CD14-positive monocyte (primary cell): ENCODE data around the gene PECR. TPM values are rescaled to one million over a fixed set of nuclear protein-coding genes. Genes with fewer than 3 reads are reported as not detected.
A peak's percentile ranks its signal among the peaks of the same experiment; 100 is the strongest.
"Not testable (repeated sequence)": the region's sequence is repeated elsewhere in the genome, so short reads cannot be mapped to it uniquely, and the experiment has no call there.

ENCODE experiments used
- DNase-seq, 3 donors: peaks; one replicate each; pipeline ENCODE4 v3.0.0-alpha.2; 2011 to 2022
- H2AFZ ChIP-seq: 2 replicates; pipeline ENCODE4 v1.6.0; 2012; ENCODE audit warnings: mild to moderate bottlenecking, low read depth, low read length, inconsistent platforms; ENCODE audit not compliant: insufficient read depth, poor library complexity, severe bottlenecking
- H3K27ac ChIP-seq, 2 donors: 1 replicate in 1 of 2; 2 replicates in 1 of 2; pipeline ENCODE4 v1.5.1; 2012 to 2013; ENCODE audit warnings: low read length in 2 of 2, control low read depth in 1 of 2, inconsistent platforms in 1 of 2, low read depth in 1 of 2, mild to moderate bottlenecking in 1 of 2
- H3K27me3 ChIP-seq, 2 donors: one replicate each; pipeline versions ENCODE4 v1.6.0 to v1.6.1; 2011 to 2013; ENCODE audit warnings: low read length in 2 of 2; ENCODE audit not compliant: control insufficient read depth in 2 of 2, insufficient read depth in 2 of 2
- H3K36me3 ChIP-seq, 2 donors: replicated peaks in 1 of 2; 1 replicate in 1 of 2; 2 replicates in 1 of 2; pipeline versions ENCODE4 v1.5.1 to v1.6.1; 2012 to 2013; ENCODE audit warnings: low read length in 2 of 2, control low read depth in 1 of 2, inconsistent platforms in 1 of 2, mild to moderate bottlenecking in 1 of 2; ENCODE audit not compliant: insufficient read depth in 2 of 2, control insufficient read depth in 1 of 2
- H3K4me1 ChIP-seq, 2 donors: 1 replicate in 1 of 2; 2 replicates in 1 of 2; pipeline versions ENCODE4 v1.5.1 to v1.6.1; 2012 to 2013; ENCODE audit warnings: low read length in 2 of 2, control low read depth in 1 of 2, inconsistent platforms in 1 of 2, mild to moderate bottlenecking in 1 of 2, moderate library complexity in 1 of 2; ENCODE audit not compliant: insufficient read depth in 2 of 2, control insufficient read depth in 1 of 2
- H3K4me2 ChIP-seq: replicated peaks from 2 replicates; pipeline ENCODE3; 2012; ENCODE audit warnings: low read length, moderate library complexity, mild to moderate bottlenecking; ENCODE audit not compliant: poor library complexity, severe bottlenecking; ENCODE audit errors: extremely low read depth
- H3K4me3 ChIP-seq, 3 experiments: fragments of 200-600 bp in 1 of 3; sonication (generic) in 1 of 3; replicated peaks in 1 of 3; 1 replicate in 2 of 3; 2 replicates in 1 of 3; pipeline ENCODE4 v1.5.1; 2011 to 2013; ENCODE audit warnings: low read length in 3 of 3, mild to moderate bottlenecking in 3 of 3, control low read depth in 2 of 3, low read depth in 2 of 3, inconsistent platforms in 1 of 3, moderate library complexity in 1 of 3
- H3K79me2 ChIP-seq: 2 replicates; pipeline ENCODE4 v1.6.0; 2012; ENCODE audit warnings: mild to moderate bottlenecking, control low read depth, inconsistent platforms, low read length, moderate library complexity; ENCODE audit not compliant: insufficient read depth
- H3K9ac ChIP-seq: 2 replicates; pipeline ENCODE4 v1.6.0; 2017; ENCODE audit warnings: low read length, mild to moderate bottlenecking; ENCODE audit not compliant: insufficient read depth, poor library complexity, severe bottlenecking
- H3K9me3 ChIP-seq, 2 donors: replicated peaks in 1 of 2; 1 replicate in 1 of 2; 2 replicates in 1 of 2; pipeline versions ENCODE4 v1.5.1 to v1.6.1; 2012 to 2013; ENCODE audit warnings: low read length in 2 of 2, control low read depth in 1 of 2; ENCODE audit not compliant: control insufficient read depth in 1 of 2, insufficient read depth in 1 of 2
- H4K20me1 ChIP-seq: 2 replicates; pipeline ENCODE4 v1.6.0; 2012; ENCODE audit warnings: mild to moderate bottlenecking, low read length, control low read depth, moderate library complexity; ENCODE audit not compliant: insufficient read depth
- H3K27ac Mint-ChIP-seq, 7 donors: one replicate each; pipeline ENCODE4 v1.8.0; 2020; ENCODE audit warnings: mild to moderate bottlenecking in 7 of 7, mixed read lengths in 7 of 7, moderate library complexity in 6 of 7, inconsistent platforms in 2 of 7
- H3K27me3 Mint-ChIP-seq, 3 donors: one replicate each; pipeline ENCODE4 v1.8.0; 2021 to 2022; ENCODE audit warnings: low read depth in 3 of 3, mild to moderate bottlenecking in 3 of 3, mixed read lengths in 3 of 3, moderate library complexity in 3 of 3, inconsistent platforms in 1 of 3
- H3K36me3 Mint-ChIP-seq, 2 donors: one replicate each; pipeline ENCODE4 v1.8.0; 2020; ENCODE audit warnings: mixed read lengths in 2 of 2, inconsistent platforms in 1 of 2, mild to moderate bottlenecking in 1 of 2
- H3K4me1 Mint-ChIP-seq: one replicate; pipeline ENCODE4 v1.8.0; 2020; ENCODE audit warnings: mild to moderate bottlenecking, mixed read lengths
- H3K4me3 Mint-ChIP-seq, 2 donors: one replicate each; pipeline ENCODE4 v1.8.0; 2020; ENCODE audit warnings: mild to moderate bottlenecking in 2 of 2, mixed read lengths in 2 of 2, moderate library complexity in 1 of 2
- H3K9me3 Mint-ChIP-seq, 7 donors: one replicate each; pipeline ENCODE4 v1.8.0; 2020 to 2022; ENCODE audit warnings: mixed read lengths in 7 of 7, mild to moderate bottlenecking in 6 of 7, moderate library complexity in 6 of 7, inconsistent platforms in 2 of 7
- CTCF ChIP-seq: fragments of 200-600 bp; IDR thresholded peaks from one replicate; pipeline ENCODE4 v1.8.0; 2022; ENCODE audit warnings: antibody characterized with exemption, mild to moderate bottlenecking
- WGBS: methylation state at CpG from one replicate; pipeline ENCODE4 v1.1.5; 2013; ENCODE audit warnings: missing lambda C conversion rate; ENCODE audit not compliant: insufficient coverage; 5-methylcytosine and 5-hydroxymethylcytosine counted together
- intact Hi-C, 2 donors: fragments of 100-400 bp; cut with micrococcal nuclease; formaldehyde crosslinking; loops; one replicate each; pipeline versions ENCODE4 v1.15.0 to v1.15.1; 2023
- polyA plus RNA-seq, 3 donors: library from polyadenylated mRNA; depleted of rRNA in 1 of 3; unstranded in 2 of 3; stranded (reverse) in 1 of 3; fragments of 300-500 nt in 2 of 3; fragments of >200 nt in 1 of 3; fragmentation: Illumina TruSeq in 2 of 3; gene quantifications; 1 replicate in 2 of 3; 2 replicates in 1 of 3; pipeline ENCODE4 v1.2.3, GENCODE V29; 2012 to 2021

The PECR gene
- polyA plus RNA-seq, 3 donors: 7.4 to 16.9 (median 12.3) TPM

- Histone ChIP-seq H4K20me1 (no peaks in the 10 kb centered on the region), H3K27me3 (no peaks in the 10 kb centered on the region), H3K9me3 (no peaks in the 10 kb centered on the region), H3K4me3 (peak overlapping the region; percentile 59 to 85 (median 83)), H3K4me1 (peaks cover 40 to 59% of the 10 kb centered on the region in 2 donors), H3K79me2 (peaks cover 37% of the 10 kb centered on the region), H3K36me3 (no peaks in the 10 kb centered on the region), H3K27ac (peak overlapping the region in 1 of 2 donors; percentile 75), H3K9ac (peak overlapping the region; percentile 72), H2AFZ (peak overlapping the region; percentile 100), H3K4me2 (peak overlapping the region; percentile 98)
- DNase-seq: no peak
- Mint-ChIP-seq H3K4me1 (peaks cover 55% of the 10 kb centered on the region), H3K9me3 (no peaks in the 10 kb centered on the region), H3K27me3 (peaks cover 0 to 4% (median 2%) of the 10 kb centered on the region in 3 donors), H3K4me3 (peak overlapping the region; percentile 94 to 96), H3K36me3 (peaks cover 2 to 3% of the 10 kb centered on the region in 2 donors), H3K27ac (peak overlapping the region in 5 of 7 donors; percentile 74 to 89 (median 82))
- intact Hi-C loops: no loop called here
- no CpG with 5 or more reads among the region's 1 CpG for WGBS
- no peak for TF ChIP-seq CTCF
Measured at GRCh38 chr2:216081012-216081411, 597 bp downstream of the PECR start.

- WGBS: 100% methylated on average over 5 of the region's 10 CpGs
- Mint-ChIP-seq H3K27ac (peak overlapping the region in 1 of 7 donors; percentile 25), H3K4me1 (peaks cover 55% of the 10 kb centered on the region)
- H3K9me3 Mint-ChIP-seq, H2AFZ ChIP-seq, DNase-seq, H3K36me3 ChIP-seq, H4K20me1 ChIP-seq, H3K9me3 ChIP-seq, H3K27ac ChIP-seq, H3K4me3 Mint-ChIP-seq, H3K27me3 Mint-ChIP-seq, H3K9ac ChIP-seq, intact Hi-C loops, H3K4me2 ChIP-seq, H3K27me3 ChIP-seq, H3K4me3 ChIP-seq, H3K36me3 Mint-ChIP-seq: not testable (repeated sequence)
- Histone ChIP-seq H3K79me2 (peaks cover 37% of the 10 kb centered on the region), H3K4me1 (peaks cover 40 to 59% of the 10 kb centered on the region in 2 donors)
Measured at GRCh38 chr2:216080048-216080447, 1.6 kb downstream of the PECR start.
